Measurements from ENCODE around the gene SNTG2.
"Not testable (repeated sequence)": the region's sequence is repeated elsewhere in the genome, so short reads cannot be mapped to it uniquely, and the experiment has no call there.

SNTG2 gene

GRCh38 chr2:950080-950966, at the start of gene SNTG2:
Gene SNTG2 (plus strand): TSS chr2:950849. CDS start chr2:950997, 148 bp downstream.
- DNase-seq (ENCODE audit: low read depth): no peak

- no peak for DNase-seq (ENCODE audit: low read depth)
Measured at GRCh38 chr2:902584-902983, 48.1 kb upstream of the SNTG2 start.

DNA sequence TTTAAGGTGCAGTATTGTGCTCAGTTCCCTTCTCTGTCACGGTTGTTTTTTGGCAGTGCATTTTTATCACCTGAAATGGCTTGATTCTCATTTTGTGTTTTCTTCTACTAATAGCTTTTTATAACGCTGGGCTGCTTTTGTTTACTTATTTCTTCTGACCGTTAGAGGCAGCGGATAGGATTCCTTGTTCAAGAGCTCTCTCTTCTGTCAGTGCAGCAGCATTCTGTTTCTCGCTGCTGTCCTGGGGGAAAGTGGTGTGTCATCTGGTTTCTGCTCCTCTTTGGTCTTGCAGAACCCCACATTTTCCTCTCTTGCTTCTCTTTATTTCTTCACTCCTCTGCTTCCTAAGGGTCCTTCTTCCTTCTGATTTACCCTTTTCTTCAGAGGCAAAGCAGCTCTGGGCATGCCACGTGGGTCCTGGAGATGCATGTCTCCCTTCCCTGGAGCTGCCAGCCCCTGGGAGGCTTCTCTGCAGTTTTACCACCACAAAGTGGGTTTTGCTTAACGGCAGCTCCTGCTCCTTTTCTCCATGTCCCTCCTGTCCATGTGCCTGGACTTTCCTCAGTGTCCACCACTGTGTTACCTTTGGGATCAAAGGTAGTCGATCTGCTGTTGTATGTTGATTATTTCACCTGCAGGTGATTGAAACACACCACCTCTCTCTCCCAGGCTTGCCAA, 47.3 kb upstream of the SNTG2 start:
- no peak for DNase-seq (ENCODE audit: low read depth)

- no peak for DNase-seq (ENCODE audit: low read depth)
Measured at GRCh38 chr2:904246-905024, 46.2 kb upstream of the SNTG2 start.

- DNase-seq (ENCODE audit: low read depth): no peak
Measured at GRCh38 chr2:905091-905832, 45.4 kb upstream of the SNTG2 start.

GRCh38 chr2:905833-906140, 44.9 kb upstream of the SNTG2 start:
- no peak for DNase-seq (ENCODE audit: low read depth)

DNA sequence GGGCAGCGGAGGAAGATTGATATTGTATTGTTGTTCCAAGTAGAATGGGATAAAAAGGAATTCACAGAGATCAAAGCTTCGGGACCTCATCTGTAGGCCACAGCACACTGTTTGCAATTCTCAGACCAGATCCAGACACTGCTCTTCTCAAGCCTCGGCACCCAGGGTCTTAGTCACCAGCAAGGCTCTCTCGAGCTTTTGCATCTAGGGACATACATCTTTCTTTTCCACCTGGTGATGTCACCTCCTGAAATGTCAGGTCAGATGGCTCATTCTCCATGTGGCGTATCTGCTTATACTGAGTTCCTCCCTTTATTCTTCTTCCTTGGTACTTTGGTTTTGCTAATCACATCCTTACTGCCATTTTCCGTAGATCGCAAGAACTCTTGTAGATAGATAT, 42.9 kb upstream of the SNTG2 start:
- no peak for DNase-seq (ENCODE audit: low read depth)

DNA sequence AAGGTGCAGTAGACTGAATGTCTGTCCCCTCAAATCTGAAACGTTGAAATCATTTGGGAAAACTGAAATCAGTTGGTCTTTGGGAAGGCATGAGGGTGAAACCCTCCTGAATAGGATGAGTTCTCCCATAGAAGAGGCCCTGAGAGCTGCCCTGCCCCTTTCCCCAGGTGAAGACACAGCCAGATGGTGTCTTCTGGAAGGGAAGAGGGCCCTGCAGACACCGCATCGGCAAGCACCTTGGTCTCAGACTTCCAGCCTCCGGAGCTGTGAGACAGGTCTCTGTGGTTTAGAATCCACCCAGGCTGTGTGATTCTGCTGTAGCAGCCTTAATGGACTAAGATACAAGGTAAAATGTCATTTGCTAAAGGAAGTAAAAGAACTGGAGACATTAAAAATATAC, 42.1 kb upstream of the SNTG2 start:
- no peak for DNase-seq (ENCODE audit: low read depth)

- not testable (repeated sequence) for DNase-seq (ENCODE audit: low read depth)
Measured at GRCh38 chr2:909764-910379, 40.8 kb upstream of the SNTG2 start.

DNA sequence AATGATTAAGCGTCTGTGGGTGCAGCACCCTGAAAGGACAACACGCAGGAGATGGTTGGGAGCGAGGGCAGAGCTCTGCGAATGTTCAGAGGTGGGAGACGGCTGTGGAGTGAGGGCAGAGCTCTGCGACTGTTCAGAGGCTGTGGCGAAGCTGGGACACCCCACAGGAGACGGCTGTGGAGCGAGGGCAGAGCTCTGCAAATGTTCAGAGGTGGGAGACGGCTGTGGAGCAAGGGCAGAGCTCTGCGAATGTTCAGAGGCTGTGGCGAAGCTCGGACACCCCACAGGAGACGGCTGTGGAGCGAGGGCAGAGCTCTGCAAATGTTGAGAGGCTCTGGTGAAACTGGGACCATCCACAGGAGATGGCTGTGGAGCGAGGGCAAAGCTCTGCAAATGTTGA, 40.0 kb upstream of the SNTG2 start:
- no peak for DNase-seq (ENCODE audit: low read depth)

DNA sequence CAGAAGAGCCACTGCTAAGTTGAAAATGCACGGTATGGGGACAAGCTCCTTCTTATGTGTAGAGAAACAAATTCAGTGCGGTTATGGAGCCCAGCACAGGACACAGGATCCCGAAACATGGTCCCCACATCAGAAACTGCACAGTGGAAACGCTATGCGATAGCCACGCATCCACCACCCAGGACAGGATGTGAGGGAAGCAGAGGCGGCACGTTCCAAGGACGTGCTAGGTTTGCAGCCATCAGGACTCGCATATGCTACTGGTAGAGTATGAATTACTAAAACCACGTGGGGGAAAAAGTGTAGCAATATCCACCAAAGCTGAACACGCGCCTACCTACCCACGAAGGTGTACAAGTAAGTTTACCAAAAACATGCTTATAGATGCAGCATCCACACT, 34.7 kb upstream of the SNTG2 start:
- no peak for DNase-seq (ENCODE audit: low read depth)

DNA sequence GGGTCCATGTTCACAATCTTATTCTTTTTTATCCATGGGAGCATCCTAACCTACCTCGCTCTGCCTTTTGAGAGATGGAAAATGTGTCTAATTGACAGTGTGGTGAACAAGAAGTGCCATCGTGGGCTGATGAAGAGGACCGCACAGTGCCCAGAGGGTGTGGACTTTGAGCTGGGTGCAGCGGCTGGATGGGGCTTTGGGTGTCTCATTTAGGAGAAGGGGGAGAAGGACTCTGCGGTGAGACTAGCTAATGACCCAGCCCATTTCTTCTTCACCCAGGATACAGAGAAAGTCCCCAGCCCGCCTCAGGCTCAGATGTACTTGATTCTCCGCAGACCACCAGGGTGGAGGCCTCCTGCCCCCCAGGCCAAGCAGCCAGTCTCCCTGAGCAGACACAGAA, 33.7 kb upstream of the SNTG2 start:
- no peak for DNase-seq (ENCODE audit: low read depth)

DNA sequence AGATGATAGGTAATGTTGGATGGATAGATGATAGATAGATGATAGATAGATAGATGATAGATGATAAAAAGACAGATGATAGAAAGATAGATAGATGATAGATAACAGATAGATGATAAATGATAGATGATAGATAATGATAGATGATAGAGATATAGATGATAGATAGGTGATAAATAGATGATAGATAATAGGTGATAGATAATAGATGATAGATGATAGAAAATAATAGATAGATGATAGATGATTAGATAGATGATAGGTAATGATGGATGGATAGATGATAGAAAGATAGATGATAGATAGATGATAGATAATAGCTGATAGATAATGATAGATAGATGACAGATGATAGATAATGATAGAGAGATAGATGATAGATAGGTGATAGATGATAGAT, 31.0 kb upstream of the SNTG2 start:
- no peak for DNase-seq (ENCODE audit: low read depth)

- DNase-seq (ENCODE audit: low read depth): no peak
Measured at GRCh38 chr2:920573-920972, 30.1 kb upstream of the SNTG2 start.

DNA sequence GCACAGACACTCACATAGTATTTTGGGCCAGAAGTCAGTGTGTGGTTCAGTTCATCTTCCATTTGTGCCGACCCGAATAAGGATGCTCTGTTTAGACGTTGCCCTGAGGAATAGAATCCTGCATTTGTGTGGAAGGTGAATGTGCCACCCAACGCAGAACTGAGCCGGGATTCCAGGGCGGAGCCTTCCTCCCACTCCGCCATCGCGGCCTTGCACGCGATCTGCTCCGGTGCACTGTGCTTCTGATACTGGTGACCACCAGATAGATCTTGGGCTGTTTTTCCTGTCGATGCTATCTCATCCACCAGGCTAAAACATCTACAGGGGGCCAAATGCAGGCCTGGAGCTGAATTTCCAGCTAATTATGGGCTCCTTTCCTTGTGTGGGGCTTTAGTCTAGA, 29.6 kb upstream of the SNTG2 start:
- DNase-seq (ENCODE audit: low read depth): no peak

- DNase-seq (ENCODE audit: low read depth): no peak
Measured at GRCh38 chr2:922185-922584, 28.5 kb upstream of the SNTG2 start.

DNA sequence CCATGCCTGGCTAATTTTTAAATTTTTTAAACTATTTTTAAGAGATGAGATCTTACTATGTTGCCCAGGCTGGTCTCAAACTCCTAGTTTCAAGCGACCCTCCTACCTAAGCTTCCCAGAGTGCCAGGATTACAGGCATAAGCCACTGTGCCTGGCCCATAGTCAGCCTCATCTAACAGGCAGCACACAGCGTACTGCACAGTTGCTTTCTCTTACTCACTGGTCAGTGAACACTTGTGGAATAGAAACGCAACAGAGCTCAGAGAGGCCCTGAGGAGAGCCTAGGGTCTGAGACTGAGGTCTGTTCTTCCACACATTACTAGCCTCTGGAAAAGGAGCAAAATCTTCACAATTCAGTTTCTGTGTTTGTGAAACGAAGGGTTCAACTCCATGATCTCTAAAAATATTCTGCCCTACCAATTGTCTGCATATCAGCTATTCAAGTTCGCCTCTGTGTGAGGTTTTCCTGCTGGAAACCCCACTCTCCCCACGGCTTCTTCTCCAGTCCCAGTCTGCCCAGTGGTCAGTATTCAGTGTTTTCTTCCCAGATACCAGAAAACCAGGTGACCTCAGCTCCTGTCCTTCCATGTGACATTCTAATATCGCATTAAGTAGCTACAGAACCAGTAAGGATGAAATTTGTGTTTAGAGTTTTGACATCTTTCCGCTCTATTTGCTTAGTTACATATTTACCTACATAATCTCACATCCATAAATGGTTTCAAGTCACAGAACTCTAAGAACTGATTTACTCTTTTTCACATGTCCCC, 26.6 kb upstream of the SNTG2 start:
- no peak for DNase-seq (ENCODE audit: low read depth)

GRCh38 chr2:924701-925100, 25.9 kb upstream of the SNTG2 start:
- DNase-seq (ENCODE audit: low read depth): no peak

DNA sequence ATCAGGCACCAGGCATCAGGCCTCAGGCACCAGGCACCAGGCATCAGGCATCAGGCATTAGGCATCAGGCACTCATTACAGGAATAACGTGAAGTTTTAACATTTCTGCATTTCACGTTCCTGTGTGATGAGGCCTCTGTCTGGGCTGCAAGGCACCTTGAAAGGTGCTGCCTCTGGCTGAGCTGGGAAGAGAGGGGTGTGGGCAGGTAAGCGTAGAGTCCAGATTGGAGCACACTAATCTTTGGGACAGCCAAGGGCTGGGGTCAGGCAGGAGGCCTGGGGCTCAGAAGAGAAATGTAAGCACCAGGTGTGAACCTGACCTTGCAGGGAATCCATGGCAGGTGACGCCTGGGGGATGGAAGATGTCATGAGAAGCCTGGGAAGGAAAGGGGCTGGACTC, 25.3 kb upstream of the SNTG2 start:
- no peak for DNase-seq (ENCODE audit: low read depth)

DNA sequence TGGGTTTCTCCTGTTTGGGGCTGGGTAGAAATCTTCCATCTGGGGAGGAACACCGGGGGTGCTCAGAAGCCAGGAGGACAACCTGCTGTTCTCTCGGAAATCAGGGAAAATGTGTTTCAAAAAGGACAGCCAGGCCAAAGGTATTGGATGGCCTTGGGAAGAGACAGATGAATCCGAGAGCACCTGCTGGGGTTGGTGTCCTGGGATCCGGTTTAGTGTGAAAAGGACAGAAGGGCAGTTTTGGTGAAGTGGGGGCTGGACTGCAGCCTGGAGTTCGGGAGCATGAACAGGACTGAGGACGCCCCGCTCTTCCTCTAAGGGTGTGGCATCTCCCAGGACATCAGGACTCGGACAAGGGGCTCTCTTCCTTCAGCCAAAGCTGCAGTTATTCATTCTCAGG, 24.9 kb upstream of the SNTG2 start:
- no peak for DNase-seq (ENCODE audit: low read depth)

DNA sequence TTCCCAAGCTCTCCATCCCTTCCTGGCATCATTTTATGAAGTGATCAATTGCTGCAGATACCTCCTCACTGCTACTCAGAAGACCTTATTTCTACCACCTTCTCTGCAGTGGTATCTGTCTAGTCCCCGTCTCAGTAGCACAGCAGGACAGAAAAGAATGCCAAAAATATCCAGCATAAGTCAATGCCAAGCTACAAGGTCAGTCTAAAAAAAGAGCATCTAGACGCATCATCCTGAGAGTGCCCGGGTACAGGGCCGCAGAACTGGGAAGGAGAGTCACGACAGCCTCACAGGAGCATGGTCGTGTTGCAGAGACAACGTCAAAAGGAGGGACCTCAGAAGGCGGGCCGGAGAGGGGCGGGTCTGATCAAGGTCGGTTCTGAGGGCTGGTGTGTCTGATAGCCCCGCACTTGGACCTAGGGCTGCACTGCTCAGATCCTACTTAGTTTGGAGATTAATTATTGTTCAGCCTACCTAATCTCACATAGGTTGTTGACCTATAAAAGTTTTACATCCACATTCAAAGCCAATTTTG, 24.3 kb upstream of the SNTG2 start:
- no peak for DNase-seq (ENCODE audit: low read depth)
